ENCODE data around the gene TESPA1.

GRCh38 chr12:54970741-54971140, 13.8 kb downstream of the TESPA1 start:
- no peak for TF ChIP-seq TAF1 (IDR thresholded peaks at IDR 0.05; ENCODE audit: low read depth, low read length)
- TF ChIP-seq POLR2A (IDR thresholded peaks at IDR 0.05; ENCODE audit: low read depth, low read length), result no peak
- TF ChIP-seq POLR2AphosphoS5 (IDR thresholded peaks at IDR 0.05; ENCODE audit: low read depth, low read length), result no peak
- no peak for TF ChIP-seq PAX5 (IDR thresholded peaks at IDR 0.05; ENCODE audit: insufficient read depth, low read length, severe bottlenecking)
- no peak for TF ChIP-seq POU2F2 (IDR thresholded peaks at IDR 0.05; ENCODE audit: low read depth, low read length)

All from GM12891 (cell line).